HTERT RPE-1 (cell line): ENCODE measurements around the gene RSRC1.
"Not testable (repeated sequence)": the region's sequence is repeated elsewhere in the genome, so short reads cannot be mapped to it uniquely, and the experiment has no call there.

Experiments used
- in situ Hi-C: fragments of 300-500 bp; cut with MboI; formaldehyde crosslinking; loops from 4 replicates; pipeline ENCODE4 v1.14.3; 2020; ENCODE audit warnings: low sequenced_read_pairs

Gene RSRC1

GRCh38 chr3:158220575-158220974 is 110.7 kb downstream of the RSRC1 start:
- in situ Hi-C loops: no loop called here

- in situ Hi-C loops: no loop called here
Measured at GRCh38 chr3:158221426-158221825, 111.5 kb downstream of the RSRC1 start.

DNA sequence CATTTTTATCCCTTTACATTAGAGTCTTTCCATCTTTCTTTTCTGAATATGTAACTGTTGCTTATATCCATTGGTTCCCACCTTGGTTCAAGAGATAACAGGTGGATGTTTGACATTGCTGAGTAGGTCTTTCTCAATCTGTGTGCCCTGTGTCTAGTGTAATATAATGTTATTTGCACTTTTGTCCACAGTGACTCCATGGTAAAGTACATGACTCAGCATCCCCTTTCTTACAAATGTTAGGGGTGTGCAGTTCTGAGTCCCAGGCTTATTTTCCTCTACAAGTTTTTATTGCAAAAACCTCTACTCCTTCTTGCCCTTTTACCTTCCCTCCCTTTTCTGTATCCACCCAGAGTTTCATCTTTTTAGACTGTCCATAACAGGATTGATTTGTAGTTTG is 116.5 kb downstream of the RSRC1 start:
- in situ Hi-C loops: no loop called here

GRCh38 chr3:158228942-158229341 is 119.1 kb downstream of the RSRC1 start:
- in situ Hi-C loops: not testable (repeated sequence)

GRCh38 chr3:158233791-158234190 is 123.9 kb downstream of the RSRC1 start:
- in situ Hi-C loops: no loop called here

DNA sequence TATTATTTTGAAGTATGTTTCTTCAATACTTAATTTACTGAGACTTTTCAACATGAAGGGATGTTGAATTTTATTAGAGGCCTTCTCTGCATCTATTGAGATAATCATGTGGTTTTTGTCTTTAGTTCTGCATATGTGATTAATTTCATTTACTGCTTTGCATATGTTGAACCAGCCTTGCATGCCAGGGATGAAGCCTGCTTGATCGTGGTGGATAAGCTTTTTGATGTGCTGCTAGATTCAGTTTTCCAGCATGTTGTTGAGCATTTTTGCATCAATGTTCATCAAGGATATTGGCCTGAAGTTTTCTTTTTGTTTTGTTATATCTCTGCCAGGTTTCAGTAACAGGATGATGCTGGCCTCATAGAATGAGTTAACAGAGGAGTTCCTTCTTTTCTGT is 134.4 kb downstream of the RSRC1 start:
- in situ Hi-C loops: no loop called here

GRCh38 chr3:158247288-158247687 is 137.4 kb downstream of the RSRC1 start:
- in situ Hi-C loops: no loop called here

DNA sequence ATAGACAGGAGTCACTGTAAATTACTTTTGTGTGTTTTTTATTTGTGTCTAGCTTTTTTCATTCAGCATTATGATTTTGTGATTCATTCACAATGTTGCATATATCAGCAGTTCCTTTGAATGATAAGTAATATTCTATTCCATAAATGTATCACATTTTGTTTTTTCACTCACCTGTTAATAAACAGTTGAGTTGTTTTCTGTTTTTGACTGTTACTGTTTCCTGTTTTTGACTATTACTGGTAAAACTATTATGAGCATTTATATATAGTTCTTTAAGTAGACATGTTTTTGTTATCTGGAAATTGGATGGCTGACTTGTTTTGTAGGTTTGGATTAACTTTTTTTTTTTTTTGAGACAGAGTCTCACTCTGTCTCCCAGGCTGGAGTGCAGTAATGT is 138.4 kb downstream of the RSRC1 start:
- in situ Hi-C loops: no loop called here

DNA sequence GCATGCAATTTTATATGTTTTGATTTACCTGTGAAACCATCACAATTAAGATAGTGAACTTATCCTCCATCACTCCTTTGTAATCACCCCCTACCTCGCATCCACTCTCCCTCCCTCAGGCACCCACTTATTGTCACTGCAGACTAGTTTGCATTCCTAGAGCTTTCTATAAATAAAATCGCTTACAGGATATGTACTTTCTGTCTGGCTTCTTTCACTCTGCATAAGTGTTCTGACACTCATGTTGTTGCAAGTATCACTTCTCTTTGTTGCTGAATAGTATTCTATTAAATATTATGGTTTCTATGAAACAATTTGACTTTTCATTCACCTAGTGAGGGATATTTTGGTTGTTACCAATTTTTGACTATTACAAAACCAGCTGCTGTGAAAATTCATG is 139.3 kb downstream of the RSRC1 start:
- in situ Hi-C loops: no loop called here

DNA sequence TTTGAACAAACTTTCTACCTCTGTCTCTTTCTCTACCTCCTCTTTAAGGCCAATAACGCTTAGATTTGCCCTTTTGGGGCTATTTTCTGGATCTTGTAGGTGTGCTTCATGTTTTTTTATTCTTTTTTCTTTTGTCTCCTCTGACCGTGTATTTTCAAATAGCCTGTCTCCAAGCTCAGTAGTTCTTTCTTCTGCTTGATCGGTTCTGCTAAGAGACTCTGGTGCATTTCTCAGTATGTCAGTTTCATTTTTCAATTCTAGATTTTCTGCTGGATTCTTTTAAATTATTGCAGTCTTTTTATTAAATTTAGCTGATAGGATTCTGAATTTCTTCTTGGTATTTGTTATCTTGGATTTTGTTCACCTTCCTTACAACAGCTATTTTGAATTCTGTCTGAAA is 148.7 kb downstream of the RSRC1 start:
- in situ Hi-C loops: no loop called here

DNA sequence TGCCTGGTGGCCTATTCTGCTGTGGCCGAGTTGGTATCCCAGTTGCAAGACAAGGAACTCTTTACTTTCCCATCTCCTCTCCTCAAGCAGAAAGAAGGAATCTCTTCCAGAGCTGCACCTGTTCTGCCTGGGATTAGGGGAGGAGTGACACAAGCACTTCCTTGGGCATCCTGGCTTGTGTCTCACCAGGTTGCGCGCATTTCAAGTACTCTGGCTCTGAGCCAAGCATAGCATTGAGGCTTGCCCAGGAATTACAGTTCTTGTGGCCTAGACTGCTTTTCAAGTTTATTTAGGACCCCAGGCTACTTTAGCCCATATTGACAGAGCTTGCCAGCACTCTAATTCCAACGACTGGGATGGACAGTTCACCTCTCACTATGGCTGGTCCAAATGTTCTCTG is 150.5 kb downstream of the RSRC1 start:
- in situ Hi-C loops: no loop called here

- in situ Hi-C loops: no loop called here
Measured at GRCh38 chr3:158261371-158261991, 151.6 kb downstream of the RSRC1 start.

- in situ Hi-C loops: no loop called here
Measured at GRCh38 chr3:158264894-158265293, 155.0 kb downstream of the RSRC1 start.

DNA sequence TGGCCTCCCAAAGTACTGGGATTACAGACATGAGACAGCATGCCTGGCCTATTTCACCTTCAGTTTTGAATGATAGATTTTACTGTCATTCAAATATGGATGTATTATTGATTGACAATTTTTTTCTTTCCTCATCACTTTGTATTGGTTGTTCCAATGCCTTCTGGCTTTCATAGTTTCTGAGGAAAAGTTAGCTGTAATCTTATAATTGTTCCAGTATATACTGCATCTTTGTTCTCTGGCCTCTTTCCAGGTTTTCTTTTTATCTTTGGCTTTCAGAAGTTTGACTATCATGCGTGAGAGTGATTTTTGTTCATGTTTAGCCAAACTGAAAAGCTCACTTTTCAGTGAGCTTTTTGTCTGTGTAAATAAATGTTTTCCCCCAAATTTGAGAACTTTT is 157.1 kb downstream of the RSRC1 start:
- in situ Hi-C loops: no loop called here

GRCh38 chr3:158269942-158270341 is 160.1 kb downstream of the RSRC1 start:
- in situ Hi-C loops: no loop called here

DNA sequence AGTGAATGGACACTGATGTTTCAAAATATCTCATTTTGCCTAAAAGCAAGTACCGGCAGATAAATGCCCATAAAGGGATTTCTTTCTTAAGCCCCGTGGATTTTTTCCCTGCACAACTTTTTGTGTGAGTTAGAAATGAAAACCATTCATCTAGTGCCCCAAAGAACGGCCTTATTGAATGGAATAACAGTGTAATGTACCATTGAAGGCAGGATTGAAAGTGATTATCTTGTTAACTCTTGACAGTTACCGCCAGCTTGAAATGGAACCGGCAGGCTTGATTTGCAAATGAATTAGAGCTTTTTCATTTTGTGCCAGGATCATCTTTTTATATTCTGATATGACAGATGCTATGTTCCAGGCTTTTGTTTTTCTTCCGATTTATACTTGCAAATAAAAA is 162.2 kb downstream of the RSRC1 start:
- in situ Hi-C loops: no loop called here

DNA sequence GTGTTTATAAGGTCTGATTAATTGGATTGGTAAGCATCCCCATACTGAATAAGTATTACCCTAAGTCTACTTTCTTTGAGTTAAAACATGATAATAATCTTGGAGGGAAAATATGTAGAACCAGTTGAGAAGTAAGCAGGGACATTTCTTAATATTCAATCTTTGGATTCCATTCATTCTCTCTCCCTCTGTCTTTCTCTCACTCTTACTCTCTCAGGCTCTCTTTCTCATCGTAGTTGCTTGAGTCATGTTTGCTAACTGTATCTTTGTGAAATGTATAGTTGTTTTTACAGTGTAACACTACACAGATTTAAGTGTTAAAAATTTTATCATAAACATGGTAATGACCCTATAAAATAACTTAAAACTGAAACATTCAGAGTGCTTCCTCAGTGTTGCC is 163.8 kb downstream of the RSRC1 start:
- in situ Hi-C loops: no loop called here

GRCh38 chr3:158278187-158278586 is 168.3 kb downstream of the RSRC1 start:
- in situ Hi-C loops: no loop called here

GRCh38 chr3:158279609-158280008 is 169.7 kb downstream of the RSRC1 start:
- in situ Hi-C loops: no loop called here

- in situ Hi-C loops: no loop called here
Measured at GRCh38 chr3:158295771-158296170, 185.9 kb downstream of the RSRC1 start.

DNA sequence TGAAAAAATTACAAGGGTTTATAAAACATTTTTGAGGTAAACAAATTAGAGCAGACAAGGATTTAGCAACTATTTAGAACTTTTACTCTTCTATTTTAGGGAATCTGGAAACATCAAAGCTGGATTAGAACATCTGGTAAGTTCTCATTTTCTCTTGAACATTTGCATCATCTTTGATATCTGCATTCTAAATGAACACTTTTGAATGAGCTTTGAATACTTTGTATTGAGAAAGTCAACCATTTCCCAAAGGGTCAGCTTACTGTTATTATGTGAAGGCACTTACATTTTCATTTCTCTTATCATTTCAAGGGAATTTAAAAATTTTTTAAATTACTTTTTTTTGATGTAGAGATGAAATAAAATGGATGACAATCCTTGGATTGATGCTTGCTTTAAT is 188.1 kb downstream of the RSRC1 start:
- in situ Hi-C loops: no loop called here

- in situ Hi-C loops: no loop called here
Measured at GRCh38 chr3:158308236-158308928, 198.5 kb downstream of the RSRC1 start.
